ENCODE results near the gene SUSD1. TPM values are rescaled to one million over a fixed set of nuclear protein-coding genes. Genes with fewer than 3 reads are reported as not detected.
A peak's percentile ranks its signal among the peaks of the same experiment; 100 is the strongest.
"Not testable (repeated sequence)": the region's sequence is repeated elsewhere in the genome, so short reads cannot be mapped to it uniquely, and the experiment has no call there.

Gene SUSD1
- total RNA-seq, 2 experiments from 2014 or later: 3.8 to 5.2 TPM

GRCh38 chr9:112158656-112159367 is 16.3 kb downstream of the SUSD1 start:
- Mint-ChIP-seq H3K27ac (no peak overlapping the region), H3K9me3 (no peaks in the 10 kb centered on the region)

GRCh38 chr9:112157961-112158360 is 17.1 kb downstream of the SUSD1 start:
- H3K27ac Mint-ChIP-seq: no peak overlapping the region
- H3K36me3 Mint-ChIP-seq: no peaks in the 10 kb centered on the region
- H3K4me1 Mint-ChIP-seq: peaks cover 3% of the 10 kb centered on the region

More at GRCh38 chr9:112158656-112159367, 16.3 kb downstream of the SUSD1 start:
- Mint-ChIP-seq H3K36me3 (no peaks in the 10 kb centered on the region), H3K4me3 (no peak overlapping the region), H3K4me1 (peaks cover 3% of the 10 kb centered on the region), H3K27me3 (no peaks in the 10 kb centered on the region)
- no peak for DNase-seq

GRCh38 chr9:112157087-112157486 is 18.0 kb downstream of the SUSD1 start:
- Mint-ChIP-seq H3K9me3 (no peaks in the 10 kb centered on the region), H3K36me3 (no peaks in the 10 kb centered on the region), H3K4me3 (no peak overlapping the region), H3K27me3 (no peaks in the 10 kb centered on the region), H3K27ac (no peak overlapping the region), H3K4me1 (no peaks in the 10 kb centered on the region)
- DNase-seq: no peak

More at GRCh38 chr9:112157961-112158360, 17.1 kb downstream of the SUSD1 start:
- Mint-ChIP-seq H3K4me3 (no peak overlapping the region), H3K27me3 (no peaks in the 10 kb centered on the region), H3K9me3 (no peaks in the 10 kb centered on the region)
- no peak for DNase-seq

GRCh38 chr9:112149211-112149610 is 25.9 kb downstream of the SUSD1 start:
- Mint-ChIP-seq H3K36me3 (peaks cover 3% of the 10 kb centered on the region), H3K27me3 (no peaks in the 10 kb centered on the region), H3K4me3 (no peak overlapping the region), H3K4me1 (no peaks in the 10 kb centered on the region), H3K9me3 (no peaks in the 10 kb centered on the region), H3K27ac (no peak overlapping the region)
- no peak for DNase-seq

GRCh38 chr9:112145886-112146285 is 29.2 kb downstream of the SUSD1 start:
- Mint-ChIP-seq H3K4me1 (no peaks in the 10 kb centered on the region), H3K27ac (no peak overlapping the region), H3K27me3 (no peaks in the 10 kb centered on the region), H3K36me3 (peaks cover 3% of the 10 kb centered on the region), H3K9me3 (no peaks in the 10 kb centered on the region), H3K4me3 (no peak overlapping the region)
- DNase-seq: no peak

- H3K4me3 Mint-ChIP-seq: no peak overlapping the region
- no peak for DNase-seq
These were observed 30.3 kb downstream of the SUSD1 start for GRCh38 chr9:112144807-112145206.

GRCh38 chr9:112142420-112142819 is 32.7 kb downstream of the SUSD1 start:
- Mint-ChIP-seq H3K4me3 (no peak overlapping the region), H3K27ac (no peak overlapping the region), H3K9me3 (no peaks in the 10 kb centered on the region), H3K4me1 (no peaks in the 10 kb centered on the region), H3K36me3 (peaks cover 3% of the 10 kb centered on the region), H3K27me3 (no peaks in the 10 kb centered on the region)
- DNase-seq: no peak

More at GRCh38 chr9:112144807-112145206, 30.3 kb downstream of the SUSD1 start:
- Mint-ChIP-seq H3K27ac (peak overlapping the region; percentile 34), H3K36me3 (peaks cover 3% of the 10 kb centered on the region), H3K9me3 (no peaks in the 10 kb centered on the region), H3K27me3 (no peaks in the 10 kb centered on the region), H3K4me1 (no peaks in the 10 kb centered on the region)

- Mint-ChIP-seq H3K36me3 (peaks cover 4% of the 10 kb centered on the region), H3K4me1 (no peaks in the 10 kb centered on the region), H3K4me3 (no peak overlapping the region), H3K27ac (no peak overlapping the region), H3K27me3 (no peaks in the 10 kb centered on the region), H3K9me3 (no peaks in the 10 kb centered on the region)
- DNase-seq: no peak
These were observed 34.2 kb downstream of the SUSD1 start for GRCh38 chr9:112140936-112141335.

- DNase-seq: no peak
- Mint-ChIP-seq H3K27me3 (no peaks in the 10 kb centered on the region), H3K36me3 (peaks cover 15% of the 10 kb centered on the region), H3K27ac (no peak overlapping the region), H3K4me3 (no peak overlapping the region), H3K4me1 (no peaks in the 10 kb centered on the region), H3K9me3 (no peaks in the 10 kb centered on the region)
These were observed 38.0 kb downstream of the SUSD1 start for GRCh38 chr9:112137066-112137465.

GRCh38 chr9:112135706-112136105 is 39.4 kb downstream of the SUSD1 start:
- DNase-seq: no peak
- no peak overlapping the region for H3K27ac Mint-ChIP-seq
- H3K4me1 Mint-ChIP-seq: no peaks in the 10 kb centered on the region
- H3K4me3 Mint-ChIP-seq: no peak overlapping the region
- H3K36me3 Mint-ChIP-seq: peaks cover 15% of the 10 kb centered on the region
- H3K9me3 Mint-ChIP-seq: no peaks in the 10 kb centered on the region
- no peaks in the 10 kb centered on the region for H3K27me3 Mint-ChIP-seq

GRCh38 chr9:112133806-112134205 is 41.3 kb downstream of the SUSD1 start:
- H3K9me3 Mint-ChIP-seq, H3K4me3 Mint-ChIP-seq, H3K4me1 Mint-ChIP-seq, H3K27ac Mint-ChIP-seq, DNase-seq, H3K27me3 Mint-ChIP-seq: not testable (repeated sequence)
- H3K36me3 Mint-ChIP-seq: peaks cover 15% of the 10 kb centered on the region

- H3K4me1 Mint-ChIP-seq: no peaks in the 10 kb centered on the region
- no peak overlapping the region for H3K4me3 Mint-ChIP-seq
- no peak overlapping the region for H3K27ac Mint-ChIP-seq
- H3K9me3 Mint-ChIP-seq: no peaks in the 10 kb centered on the region
- DNase-seq: no peak
- H3K36me3 Mint-ChIP-seq: peaks cover 15% of the 10 kb centered on the region
- no peaks in the 10 kb centered on the region for H3K27me3 Mint-ChIP-seq
These were observed 42.7 kb downstream of the SUSD1 start for GRCh38 chr9:112132356-112132755.

GRCh38 chr9:112130997-112131396 is 44.1 kb downstream of the SUSD1 start:
- no peaks in the 10 kb centered on the region for H3K27me3 Mint-ChIP-seq
- no peak overlapping the region for H3K27ac Mint-ChIP-seq
- no peaks in the 10 kb centered on the region for H3K4me1 Mint-ChIP-seq
- no peak overlapping the region for H3K4me3 Mint-ChIP-seq
- H3K36me3 Mint-ChIP-seq: peaks cover 15% of the 10 kb centered on the region
- DNase-seq: no peak
- no peaks in the 10 kb centered on the region for H3K9me3 Mint-ChIP-seq

- H3K4me3 Mint-ChIP-seq: no peak overlapping the region
- H3K36me3 Mint-ChIP-seq: peaks cover 13% of the 10 kb centered on the region
- H3K27me3 Mint-ChIP-seq: no peaks in the 10 kb centered on the region
- no peaks in the 10 kb centered on the region for H3K4me1 Mint-ChIP-seq
- H3K27ac Mint-ChIP-seq: no peak overlapping the region
- DNase-seq: no peak
- no peaks in the 10 kb centered on the region for H3K9me3 Mint-ChIP-seq
These were observed 44.8 kb downstream of the SUSD1 start for GRCh38 chr9:112130347-112130746.

GRCh38 chr9:112129246-112129645 is 45.9 kb downstream of the SUSD1 start:
- Mint-ChIP-seq H3K27me3 (no peaks in the 10 kb centered on the region), H3K36me3 (peaks cover 12% of the 10 kb centered on the region), H3K9me3 (no peaks in the 10 kb centered on the region), H3K4me3 (no peak overlapping the region), H3K27ac (no peak overlapping the region), H3K4me1 (no peaks in the 10 kb centered on the region)
- DNase-seq: no peak

- not testable (repeated sequence) for H3K4me1 Mint-ChIP-seq, H3K9me3 Mint-ChIP-seq, H3K36me3 Mint-ChIP-seq, H3K27ac Mint-ChIP-seq, H3K27me3 Mint-ChIP-seq, H3K4me3 Mint-ChIP-seq, DNase-seq
These were observed 46.7 kb downstream of the SUSD1 start for GRCh38 chr9:112128399-112128798.
